Fibroblast of pulmonary artery (primary cell): ENCODE results near the gene MIA3.

Experiments used
- DNase-seq: peaks from one replicate; pipeline ENCODE4 v3.0.0-alpha.2; 2010; ENCODE audit warnings: low read depth
- H3K4me3 ChIP-seq: replicated peaks from 2 replicates; pipeline ENCODE4 v1.5.1; 2011; ENCODE audit warnings: low read depth, mild to moderate bottlenecking, control low read depth, low read length, moderate library complexity
- CTCF ChIP-seq: IDR thresholded peaks from 2 replicates; pipeline ENCODE4 v1.5.1; 2011; ENCODE audit warnings: mild to moderate bottlenecking, control low read depth, low read length, inconsistent platforms; ENCODE audit errors: missing control alignments

Gene MIA3

GRCh38 chr1:222644636-222644980 is 26.7 kb downstream of the MIA3 start:
- peak; percentile 32 for DNase-seq
- peak overlapping the region; percentile 95 for H3K4me3 ChIP-seq
- no peak for TF ChIP-seq CTCF

GRCh38 chr1:222652676-222653075 is 34.8 kb downstream of the MIA3 start:
- DNase-seq, result no peak
- TF ChIP-seq CTCF, result no peak
- no peak overlapping the region for H3K4me3 ChIP-seq

- TF ChIP-seq CTCF, result no peak
- no peak overlapping the region for H3K4me3 ChIP-seq
- DNase-seq, result no peak
Measured at GRCh38 chr1:222653178-222653827, 35.4 kb downstream of the MIA3 start.

GRCh38 chr1:222654849-222655248 is 37.0 kb downstream of the MIA3 start:
- no peak for TF ChIP-seq CTCF
- no peak overlapping the region for H3K4me3 ChIP-seq
- peak; percentile 35 for DNase-seq

GRCh38 chr1:222656391-222657155 is 38.7 kb downstream of the MIA3 start:
- no peak for TF ChIP-seq CTCF
- no peak for DNase-seq
- no peak overlapping the region for H3K4me3 ChIP-seq

GRCh38 chr1:222657899-222658298 is 40.0 kb downstream of the MIA3 start:
- DNase-seq, result no peak
- H3K4me3 ChIP-seq, result no peak overlapping the region
- TF ChIP-seq CTCF, result no peak
